ENCODE results near the gene THSD7A. TPM values are rescaled to one million over a fixed set of nuclear protein-coding genes. Genes with fewer than 3 reads are reported as not detected.

The THSD7A gene
- total RNA-seq, 2 donors from 2014 or later, result 1.6 to 6.1 TPM

GRCh38 chr7:11714205-11714604, 117.8 kb downstream of the THSD7A start:
- no peaks in the 10 kb centered on the region for H3K36me3 ChIP-seq
- no peaks in the 10 kb centered on the region for H3K27me3 ChIP-seq (replicated peaks; ENCODE audit: insufficient read depth)
- DNase-seq (ENCODE audit: low spot score) (no peak), ATAC-seq (ENCODE audit: insufficient number of reproducible peaks, low FRiP score, low read depth) (no peak)
- no peak overlapping the region for H3K4me3 ChIP-seq
- no peak for TF ChIP-seq CTCF (IDR thresholded peaks at IDR 0.05)
- no peaks in the 10 kb centered on the region for H3K4me1 ChIP-seq (ENCODE audit: control insufficient read depth in 1 of 2, low read depth in 2 of 2)
- no peak overlapping the region for H3K27ac ChIP-seq
- no peaks in the 10 kb centered on the region for H3K9me3 ChIP-seq

GRCh38 chr7:11713352-11713751, 118.6 kb downstream of the THSD7A start:
- Histone ChIP-seq H3K36me3 (no peaks in the 10 kb centered on the region), H3K27ac (no peak overlapping the region), H3K27me3 (replicated peaks; ENCODE audit: insufficient read depth) (no peaks in the 10 kb centered on the region), H3K4me3 (no peak overlapping the region), H3K4me1 (ENCODE audit: control insufficient read depth in 1 of 2, low read depth in 2 of 2) (no peaks in the 10 kb centered on the region), H3K9me3 (no peaks in the 10 kb centered on the region)
- no peak for TF ChIP-seq CTCF (IDR thresholded peaks at IDR 0.05)
- DNase-seq (ENCODE audit: low spot score) (no peak), ATAC-seq (ENCODE audit: insufficient number of reproducible peaks, low FRiP score, low read depth) (no peak)

GRCh38 chr7:11710377-11710776, 121.6 kb downstream of the THSD7A start:
- no peak for DNase-seq (ENCODE audit: low spot score)
- TF ChIP-seq CTCF (IDR thresholded peaks at IDR 0.05), result no peak
- Histone ChIP-seq H3K9me3 (no peaks in the 10 kb centered on the region), H3K4me1 (ENCODE audit: control insufficient read depth in 1 of 2, low read depth in 2 of 2) (no peaks in the 10 kb centered on the region), H3K27ac (no peak overlapping the region), H3K36me3 (no peaks in the 10 kb centered on the region), H3K4me3 (no peak overlapping the region), H3K27me3 (replicated peaks; ENCODE audit: insufficient read depth) (no peaks in the 10 kb centered on the region)
- ATAC-seq (ENCODE audit: insufficient number of reproducible peaks, low FRiP score, low read depth), result no peak

- no peaks in the 10 kb centered on the region for H3K4me1 ChIP-seq (ENCODE audit: control insufficient read depth in 1 of 2, low read depth in 2 of 2)
- ATAC-seq (ENCODE audit: insufficient number of reproducible peaks, low FRiP score, low read depth) (no peak), DNase-seq (ENCODE audit: low spot score) (no peak)
- H3K9me3 ChIP-seq, result no peaks in the 10 kb centered on the region
- no peak overlapping the region for H3K4me3 ChIP-seq
- H3K36me3 ChIP-seq, result no peaks in the 10 kb centered on the region
- H3K27me3 ChIP-seq (replicated peaks; ENCODE audit: insufficient read depth), result no peaks in the 10 kb centered on the region
- no peak for TF ChIP-seq CTCF (IDR thresholded peaks at IDR 0.05)
- H3K27ac ChIP-seq, result no peak overlapping the region
Measured at GRCh38 chr7:11709196-11709595, 122.8 kb downstream of the THSD7A start.

- H3K36me3 ChIP-seq, result no peaks in the 10 kb centered on the region
- no peak overlapping the region for H3K27ac ChIP-seq
- ATAC-seq (ENCODE audit: insufficient number of reproducible peaks, low FRiP score, low read depth) (no peak), DNase-seq (ENCODE audit: low spot score) (no peak)
- H3K9me3 ChIP-seq, result no peaks in the 10 kb centered on the region
- no peak overlapping the region for H3K4me3 ChIP-seq
- H3K4me1 ChIP-seq (ENCODE audit: control insufficient read depth in 1 of 2, low read depth in 2 of 2), result no peaks in the 10 kb centered on the region
- H3K27me3 ChIP-seq (replicated peaks; ENCODE audit: insufficient read depth), result no peaks in the 10 kb centered on the region
- no peak for TF ChIP-seq CTCF (IDR thresholded peaks at IDR 0.05)
Measured at GRCh38 chr7:11707606-11708193, 124.3 kb downstream of the THSD7A start.

Data from thoracic aorta (tissue), 2 donors.